Glutamatergic neuron (in vitro differentiated cells): ENCODE measurements around the gene S100A12. TPM values are rescaled to one million over a fixed set of nuclear protein-coding genes. Genes with fewer than 3 reads are reported as not detected.

Experiments used
- DNase-seq: peaks from one replicate; pipeline ENCODE4 v3.0.0; 2022
- H3K27ac Mint-ChIP-seq: one replicate; pipeline ENCODE4 v1.8.0; 2020; ENCODE audit warnings: mild to moderate bottlenecking, mixed read lengths, inconsistent platforms; ENCODE audit not compliant: unreplicated experiment
- H3K27me3 Mint-ChIP-seq: one replicate; pipeline ENCODE4 v1.8.0; 2020; ENCODE audit warnings: mild to moderate bottlenecking, moderate library complexity, mixed read lengths, inconsistent platforms; ENCODE audit not compliant: unreplicated experiment
- H3K36me3 Mint-ChIP-seq: one replicate; pipeline ENCODE4 v1.8.0; 2020; ENCODE audit warnings: mild to moderate bottlenecking, mixed read lengths, inconsistent platforms; ENCODE audit not compliant: unreplicated experiment
- H3K4me1 Mint-ChIP-seq: one replicate; pipeline ENCODE4 v1.8.0; 2020; ENCODE audit warnings: mild to moderate bottlenecking, low read depth, mixed read lengths, inconsistent platforms; ENCODE audit not compliant: unreplicated experiment
- H3K4me3 Mint-ChIP-seq: one replicate; pipeline ENCODE4 v1.8.0; 2020; ENCODE audit warnings: mild to moderate bottlenecking, mixed read lengths, inconsistent platforms; ENCODE audit not compliant: unreplicated experiment
- H3K9me3 Mint-ChIP-seq: one replicate; pipeline ENCODE4 v1.8.0; 2020; ENCODE audit warnings: mild to moderate bottlenecking, moderate library complexity, mixed read lengths, inconsistent platforms; ENCODE audit not compliant: unreplicated experiment
- total RNA-seq: library from RNA; stranded (reverse); fragmentation: NEBNext Ultra II Directional; extraction: Animal tissue kit (Norgen Biotek cat#: 25700); gene quantifications from one replicate; pipeline ENCODE4 v1.2.1, GENCODE V29; 2021; ENCODE audit not compliant: unreplicated experiment
- TF ChIP-seq, protein P1 (sequence below): fragments of 200-600 bp; sonication (generic); IDR thresholded peaks from one replicate; pipeline ENCODE4 v1.5.0; 2021; ENCODE audit not compliant: partially characterized antibody, unreplicated experiment

The S100A12 gene
- total RNA-seq, 1 donor from 2014 or later: not detected

DNA sequence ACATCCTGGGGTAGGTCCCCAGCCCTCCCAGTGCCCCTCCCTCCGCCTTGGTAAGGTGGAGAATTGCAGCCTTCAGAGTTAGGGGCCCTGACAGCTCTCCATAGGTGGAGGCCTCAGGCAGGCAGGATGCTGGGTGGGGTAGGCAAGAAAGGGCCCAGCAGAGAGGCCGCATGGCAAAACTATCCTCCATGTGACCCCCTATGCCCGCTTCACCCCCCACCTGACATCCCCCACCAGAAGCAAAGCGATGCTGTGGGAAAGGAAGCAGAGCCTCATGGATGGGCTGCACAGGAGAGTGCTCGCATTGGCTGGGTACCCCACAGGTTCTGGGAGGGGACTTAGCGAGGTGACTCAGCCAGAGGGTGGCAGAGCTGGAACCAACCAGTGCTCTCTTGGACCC lies 16.2 kb downstream of the S100A12 start:
- no peak overlapping the region for H3K27ac Mint-ChIP-seq
- H3K4me3 Mint-ChIP-seq: no peak overlapping the region
- H3K4me1 Mint-ChIP-seq: peaks cover 26% of the 10 kb centered on the region
- no peaks in the 10 kb centered on the region for H3K36me3 Mint-ChIP-seq
- H3K9me3 Mint-ChIP-seq: peaks cover 10% of the 10 kb centered on the region
- DNase-seq: no peak
- TF ChIP-seq, protein P1, sequence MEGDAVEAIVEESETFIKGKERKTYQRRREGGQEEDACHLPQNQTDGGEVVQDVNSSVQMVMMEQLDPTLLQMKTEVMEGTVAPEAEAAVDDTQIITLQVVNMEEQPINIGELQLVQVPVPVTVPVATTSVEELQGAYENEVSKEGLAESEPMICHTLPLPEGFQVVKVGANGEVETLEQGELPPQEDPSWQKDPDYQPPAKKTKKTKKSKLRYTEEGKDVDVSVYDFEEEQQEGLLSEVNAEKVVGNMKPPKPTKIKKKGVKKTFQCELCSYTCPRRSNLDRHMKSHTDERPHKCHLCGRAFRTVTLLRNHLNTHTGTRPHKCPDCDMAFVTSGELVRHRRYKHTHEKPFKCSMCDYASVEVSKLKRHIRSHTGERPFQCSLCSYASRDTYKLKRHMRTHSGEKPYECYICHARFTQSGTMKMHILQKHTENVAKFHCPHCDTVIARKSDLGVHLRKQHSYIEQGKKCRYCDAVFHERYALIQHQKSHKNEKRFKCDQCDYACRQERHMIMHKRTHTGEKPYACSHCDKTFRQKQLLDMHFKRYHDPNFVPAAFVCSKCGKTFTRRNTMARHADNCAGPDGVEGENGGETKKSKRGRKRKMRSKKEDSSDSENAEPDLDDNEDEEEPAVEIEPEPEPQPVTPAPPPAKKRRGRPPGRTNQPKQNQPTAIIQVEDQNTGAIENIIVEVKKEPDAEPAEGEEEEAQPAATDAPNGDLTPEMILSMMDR: no peak
- peaks cover 13% of the 10 kb centered on the region for H3K27me3 Mint-ChIP-seq

DNA sequence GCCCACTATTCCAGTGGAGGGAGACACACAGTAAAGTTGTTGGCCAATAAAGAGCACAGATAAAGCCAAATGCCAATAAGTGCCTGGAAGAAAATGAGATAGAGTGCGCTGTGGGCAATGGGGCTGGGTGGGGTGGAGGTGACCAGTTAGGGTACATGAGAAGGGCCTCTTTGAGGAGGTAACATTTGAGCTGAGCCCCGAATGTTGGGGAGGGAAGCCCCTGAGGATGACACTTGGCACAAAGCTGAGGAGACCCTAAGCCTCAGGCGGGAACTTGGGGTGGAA lies 16.8 kb downstream of the S100A12 start:
- Mint-ChIP-seq H3K4me1 (peaks cover 26% of the 10 kb centered on the region), H3K9me3 (peaks cover 10% of the 10 kb centered on the region), H3K4me3 (no peak overlapping the region), H3K27me3 (peaks cover 13% of the 10 kb centered on the region), H3K27ac (no peak overlapping the region), H3K36me3 (no peaks in the 10 kb centered on the region)
- no peak for DNase-seq
- TF ChIP-seq, protein P1: no peak

DNA sequence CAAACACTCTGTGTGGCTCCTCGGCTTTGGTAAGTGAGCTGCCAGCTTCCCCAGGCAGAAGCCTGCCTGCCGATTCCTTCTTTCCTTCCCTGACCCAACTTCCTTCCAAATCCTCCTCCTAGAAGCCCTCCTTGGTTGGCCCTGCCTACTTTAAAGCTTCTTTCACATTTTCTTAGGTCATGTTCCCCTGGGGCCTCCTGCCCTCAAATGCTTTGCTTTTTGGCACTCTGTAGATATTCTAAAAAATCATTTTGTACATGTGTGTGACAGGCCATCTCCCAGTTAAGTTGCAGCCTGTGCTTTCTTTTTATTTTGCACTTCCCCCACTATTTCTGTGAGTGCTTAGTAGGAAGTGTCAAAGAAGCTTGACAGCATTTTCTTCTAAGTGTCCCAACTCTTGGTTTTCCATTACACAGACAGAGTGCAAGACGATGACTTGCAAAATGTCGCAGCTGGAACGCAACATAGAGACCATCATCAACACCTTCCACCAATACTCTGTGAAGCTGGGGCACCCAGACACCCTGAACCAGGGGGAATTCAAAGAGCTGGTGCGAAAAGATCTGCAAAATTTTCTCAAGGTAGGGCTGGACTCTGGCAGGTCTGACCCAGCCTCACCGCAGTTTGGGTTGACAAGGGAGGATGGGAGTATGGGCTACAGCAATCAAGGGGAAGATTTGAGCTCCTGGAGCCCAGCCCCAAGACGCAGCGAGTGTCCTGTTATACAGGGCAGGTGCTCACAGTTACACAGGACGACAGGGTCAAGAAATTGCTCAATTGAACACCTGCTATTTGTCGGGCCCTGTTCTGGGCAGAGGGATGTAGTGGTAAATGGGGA lies 17.3 kb downstream of the S100A12 start, which contains the start of gene S100A9:
Gene S100A9, plus strand, starts transcription at position 2 of the 838 bp plus-strand sequence. Its CDS starts 430 bp downstream, at position 432.
- TF ChIP-seq, protein P1: no peak
- Mint-ChIP-seq H3K27ac (no peak within 1 kb of the TSS), H3K9me3 (peaks cover 10% of the 10 kb centered on the region), H3K4me3 (peak within 1 kb of the TSS; percentile 38), H3K27me3 (peaks cover 13% of the 10 kb centered on the region), H3K4me1 (peaks cover 21% of the 10 kb centered on the region), H3K36me3 (no peaks in the 10 kb centered on the region)
- DNase-seq: no peak

DNA sequence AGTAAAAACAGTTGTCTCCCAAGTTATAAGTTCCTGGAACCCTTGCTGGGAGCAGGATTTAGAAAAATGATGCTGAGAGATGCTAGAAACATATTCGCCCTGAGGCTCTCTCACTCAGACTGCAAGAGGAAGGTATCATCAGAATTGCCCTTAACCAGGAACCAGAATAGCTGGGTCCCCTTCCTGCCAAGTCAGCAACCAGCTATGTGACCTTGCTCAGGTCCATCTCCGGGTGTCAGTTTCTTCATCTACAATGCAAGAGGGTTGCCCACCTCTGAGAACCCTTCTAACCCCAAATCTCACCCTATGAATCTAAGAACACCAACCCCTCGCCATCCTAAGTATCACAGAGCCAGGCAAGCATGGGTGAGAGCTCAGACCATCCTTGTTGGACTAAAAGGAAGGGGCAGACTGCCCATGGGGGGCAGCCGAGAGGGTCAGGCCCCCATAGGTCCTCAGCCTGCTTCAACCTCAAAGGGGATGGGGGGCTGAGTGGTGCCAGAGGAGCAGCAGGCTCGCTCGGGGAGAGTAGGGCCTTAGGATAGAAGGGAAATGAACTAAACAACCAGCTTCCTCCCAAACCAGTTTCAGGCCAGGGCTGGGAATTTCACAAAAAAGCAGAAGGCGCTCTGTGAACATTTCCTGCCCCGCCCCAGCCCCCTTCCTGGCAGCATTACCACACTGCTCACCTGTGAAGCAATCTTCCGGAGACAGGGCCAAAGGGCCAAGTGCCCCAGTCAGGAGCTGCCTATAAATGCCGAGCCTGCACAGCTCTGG lies 18.2 kb downstream of the S100A12 start:
- no peak for DNase-seq
- Mint-ChIP-seq H3K9me3 (peaks cover 4% of the 10 kb centered on the region), H3K27ac (no peak overlapping the region), H3K4me3 (no peak overlapping the region), H3K27me3 (peaks cover 8% of the 10 kb centered on the region), H3K4me1 (peaks cover 13% of the 10 kb centered on the region), H3K36me3 (no peaks in the 10 kb centered on the region)
- TF ChIP-seq, protein P1: no peak
